BLaER1 treated with 17β-estradiol and CSF1 and Interleukin-3, amounts not matched to agents 10 nM and 100 nM (cell line): ENCODE measurements around the gene PTPRN2.

Source experiments
- H3K27ac ChIP-seq, 11 experiments: shearing (Covaris generic); formaldehyde crosslinking; 2 replicates each; pipeline ENCODE4 v1.8.1; 2022
- H3K27me3 ChIP-seq, 11 experiments: shearing (Covaris generic); formaldehyde crosslinking; 2 replicates each; pipeline ENCODE4 v1.8.1; 2022
- H3K36me3 ChIP-seq, 11 experiments: shearing (Covaris generic); formaldehyde crosslinking; 2 replicates each; pipeline ENCODE4 v1.8.1; 2022
- H3K4me1 ChIP-seq, 10 experiments: shearing (Covaris generic); formaldehyde crosslinking; 2 replicates each; pipeline ENCODE4 v1.8.1; 2022
- H3K4me2 ChIP-seq, 11 experiments: shearing (Covaris generic); formaldehyde crosslinking; 2 replicates each; pipeline ENCODE4 v1.8.1; 2022
- H3K4me3 ChIP-seq, 10 experiments: shearing (Covaris generic); formaldehyde crosslinking; 2 replicates each; pipeline ENCODE4 v1.8.1; 2022
- H3K9ac ChIP-seq, 11 experiments: shearing (Covaris generic); formaldehyde crosslinking; 2 replicates each; pipeline ENCODE4 v1.8.1; 2022
- H3K9me3 ChIP-seq, 11 experiments: shearing (Covaris generic); formaldehyde crosslinking; replicated peaks in 1 of 11; 2 replicates each; pipeline ENCODE4 v1.8.1; 2022
- H4K20me1 ChIP-seq, 11 experiments: shearing (Covaris generic); formaldehyde crosslinking; 2 replicates each; pipeline ENCODE4 v1.8.1; 2022
- Cebpa-rat ChIP-seq, 11 experiments: shearing (Covaris generic); IDR thresholded peaks; 2 replicates each; pipeline ENCODE4 v1.8.1; 2022

Gene PTPRN2

GRCh38 chr7:158403013-158403821 lies 184.4 kb downstream of the PTPRN2 start:
- Histone ChIP-seq H3K27ac (no peak overlapping the region), H3K4me3 (no peak overlapping the region), H3K4me1 (peaks cover 0 to 44% (median 12%) of the 10 kb centered on the region in 10 experiments; a peak in 13 of 20 replicates), H3K27me3 (no peaks in the 10 kb centered on the region), H3K4me2 (peak overlapping the region in 3 of 11 experiments; percentile 13 to 44 (median 40); a peak in 4 of 22 replicates), H3K9me3 (peaks cover 6 to 16% (median 9%) of the 10 kb centered on the region in 11 experiments), H4K20me1 (no peaks in the 10 kb centered on the region; a peak in 2 of 22 replicates), H3K36me3 (no peaks in the 10 kb centered on the region), H3K9ac (no peak overlapping the region)
- TF ChIP-seq Cebpa-rat (IDR thresholded peaks at IDR 0.05): no peak

- Histone ChIP-seq H3K9ac (no peak overlapping the region), H4K20me1 (no peaks in the 10 kb centered on the region; a peak in 2 of 22 replicates), H3K27me3 (no peaks in the 10 kb centered on the region), H3K4me2 (peak overlapping the region in 1 of 11 experiments; percentile 77; a peak in 4 of 22 replicates), H3K9me3 (peaks cover 6 to 21% (median 12%) of the 10 kb centered on the region in 11 experiments), H3K27ac (no peak overlapping the region), H3K36me3 (no peaks in the 10 kb centered on the region), H3K4me1 (peaks cover 1 to 51% (median 14%) of the 10 kb centered on the region in 10 experiments; a peak in 17 of 20 replicates), H3K4me3 (no peak overlapping the region)
- no peak for TF ChIP-seq Cebpa-rat (IDR thresholded peaks at IDR 0.05)
Measured at GRCh38 chr7:158402471-158402870, 185.2 kb downstream of the PTPRN2 start.

- Histone ChIP-seq H4K20me1 (no peaks in the 10 kb centered on the region; a peak in 2 of 22 replicates), H3K27me3 (no peaks in the 10 kb centered on the region), H3K36me3 (no peaks in the 10 kb centered on the region), H3K4me3 (no peak overlapping the region), H3K9ac (0 out of 22 replicates have a peak overlapping the region, but pooled peaks of 1 of the 11 experiments have one; percentile 9), H3K9me3 (peaks cover 6 to 21% (median 12%) of the 10 kb centered on the region in 11 experiments), H3K4me2 (peak overlapping the region in 5 of 11 experiments; percentile 12 to 80 (median 56); a peak in 9 of 22 replicates), H3K4me1 (peaks cover 8 to 57% (median 20%) of the 10 kb centered on the region in 10 experiments), H3K27ac (no peak overlapping the region; a peak in 1 of 22 replicates)
- TF ChIP-seq Cebpa-rat (IDR thresholded peaks at IDR 0.05): no peak
Measured at GRCh38 chr7:158401826-158402225, 185.8 kb downstream of the PTPRN2 start.

GRCh38 chr7:158401295-158401694 lies 186.3 kb downstream of the PTPRN2 start:
- peaks cover 6 to 21% (median 12%) of the 10 kb centered on the region in 11 experiments for H3K9me3 ChIP-seq
- H3K36me3 ChIP-seq: no peaks in the 10 kb centered on the region
- peak overlapping the region in 7 of 11 experiments; percentile 12 to 80 (median 51); a peak in 13 of 22 replicates for H3K4me2 ChIP-seq
- no peak for TF ChIP-seq Cebpa-rat (IDR thresholded peaks at IDR 0.05)
- peak overlapping the region in 1 of 11 experiments; percentile 6; a peak in 1 of 22 replicates for H3K27ac ChIP-seq
- H3K9ac ChIP-seq: 0 out of 22 replicates have a peak overlapping the region, but pooled peaks of 1 of the 11 experiments have one; percentile 9
- no peaks in the 10 kb centered on the region; a peak in 2 of 22 replicates for H4K20me1 ChIP-seq
- no peak overlapping the region for H3K4me3 ChIP-seq
- no peaks in the 10 kb centered on the region for H3K27me3 ChIP-seq
- peaks cover 13 to 63% (median 26%) of the 10 kb centered on the region in 10 experiments for H3K4me1 ChIP-seq

- Histone ChIP-seq H4K20me1 (no peaks in the 10 kb centered on the region; a peak in 2 of 22 replicates), H3K36me3 (no peaks in the 10 kb centered on the region), H3K9ac (no peak overlapping the region), H3K27me3 (no peaks in the 10 kb centered on the region), H3K4me2 (peak overlapping the region in 6 of 11 experiments; percentile 32 to 80 (median 54); a peak in 10 of 22 replicates), H3K9me3 (peaks cover 6 to 21% (median 12%) of the 10 kb centered on the region in 11 experiments), H3K4me3 (no peak overlapping the region), H3K27ac (peak overlapping the region in 1 of 11 experiments; percentile 6; a peak in 1 of 22 replicates), H3K4me1 (peaks cover 19 to 69% (median 31%) of the 10 kb centered on the region in 10 experiments)
- TF ChIP-seq Cebpa-rat (IDR thresholded peaks at IDR 0.05): no peak
Measured at GRCh38 chr7:158400601-158401225, 186.9 kb downstream of the PTPRN2 start.

GRCh38 chr7:158399762-158400161 lies 187.9 kb downstream of the PTPRN2 start:
- Histone ChIP-seq H3K9ac (no peak overlapping the region), H3K4me1 (peaks cover 19 to 69% (median 33%) of the 10 kb centered on the region in 10 experiments), H3K4me2 (no peak overlapping the region), H3K36me3 (no peaks in the 10 kb centered on the region), H3K9me3 (peaks cover 6 to 21% (median 12%) of the 10 kb centered on the region in 11 experiments), H3K27me3 (no peaks in the 10 kb centered on the region), H4K20me1 (no peaks in the 10 kb centered on the region; a peak in 1 of 22 replicates), H3K27ac (no peak overlapping the region), H3K4me3 (no peak overlapping the region)
- no peak for TF ChIP-seq Cebpa-rat (IDR thresholded peaks at IDR 0.05)

- Histone ChIP-seq H3K36me3 (no peaks in the 10 kb centered on the region), H3K9me3 (peaks cover 6 to 21% (median 12%) of the 10 kb centered on the region in 11 experiments), H3K9ac (no peak overlapping the region), H3K27ac (no peak overlapping the region), H3K27me3 (no peaks in the 10 kb centered on the region), H3K4me1 (peaks cover 19 to 63% (median 33%) of the 10 kb centered on the region in 10 experiments), H3K4me2 (no peak overlapping the region), H3K4me3 (no peak overlapping the region), H4K20me1 (no peaks in the 10 kb centered on the region; a peak in 1 of 22 replicates)
- TF ChIP-seq Cebpa-rat (IDR thresholded peaks at IDR 0.05): no peak
Measured at GRCh38 chr7:158398750-158399149, 188.9 kb downstream of the PTPRN2 start.

- Histone ChIP-seq H3K9ac (no peak overlapping the region), H3K4me3 (no peak overlapping the region), H3K36me3 (no peaks in the 10 kb centered on the region), H3K27ac (peak overlapping the region in 3 of 11 experiments; percentile 68 to 86 (median 80); a peak in 4 of 22 replicates), H3K27me3 (no peaks in the 10 kb centered on the region), H3K4me1 (peaks cover 19 to 55% (median 33%) of the 10 kb centered on the region in 10 experiments), H4K20me1 (no peaks in the 10 kb centered on the region), H3K4me2 (peak overlapping the region in 5 of 11 experiments; percentile 71 to 89 (median 86); a peak in 9 of 22 replicates), H3K9me3 (peaks cover 6 to 21% (median 12%) of the 10 kb centered on the region in 11 experiments)
- TF ChIP-seq Cebpa-rat (IDR thresholded peaks at IDR 0.05): no peak
Measured at GRCh38 chr7:158397885-158398284, 189.7 kb downstream of the PTPRN2 start.
